ENCODE data around the gene PLVAP.

The PLVAP gene

GRCh38 chr19:17353386-17353785 is 23.8 kb downstream of the PLVAP start:
- DNase-seq, result no peak

DNA sequence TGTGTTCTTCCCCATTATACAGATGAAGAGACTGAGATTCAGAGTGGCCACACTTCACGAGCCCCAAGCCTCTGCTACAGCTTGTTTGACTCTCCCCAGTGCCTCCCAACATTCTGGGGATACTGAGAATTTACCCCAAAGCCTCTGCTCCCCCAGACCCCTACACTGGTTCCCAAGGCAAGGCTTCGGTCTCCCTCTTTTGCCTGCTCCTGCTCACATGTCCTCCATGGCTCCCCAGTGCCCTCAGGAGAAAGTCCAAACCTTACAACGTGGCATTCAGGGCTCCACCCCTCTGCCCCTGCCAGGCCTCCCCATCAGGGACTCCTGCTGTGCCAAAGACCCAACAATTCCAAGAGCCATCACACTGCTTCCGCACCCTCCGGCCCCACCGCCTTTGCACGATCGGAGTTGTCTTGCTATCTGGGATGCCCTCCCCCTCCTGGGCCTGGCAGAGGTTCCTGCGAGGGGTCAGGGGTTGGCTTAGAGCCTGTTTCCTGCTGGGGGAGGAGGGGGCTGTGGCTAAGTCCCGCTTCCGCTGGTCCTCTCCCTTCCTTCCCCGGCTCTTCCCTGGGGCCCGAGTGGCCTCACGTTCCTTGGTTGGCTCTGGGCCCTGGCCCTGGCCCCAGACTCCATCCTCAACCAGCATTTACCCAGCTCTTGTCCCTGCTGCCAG is 24.4 kb downstream of the PLVAP start:
- no peak for DNase-seq

- DNase-seq, result no peak
Measured at GRCh38 chr19:17351815-17352435, 25.2 kb downstream of the PLVAP start.

DNA sequence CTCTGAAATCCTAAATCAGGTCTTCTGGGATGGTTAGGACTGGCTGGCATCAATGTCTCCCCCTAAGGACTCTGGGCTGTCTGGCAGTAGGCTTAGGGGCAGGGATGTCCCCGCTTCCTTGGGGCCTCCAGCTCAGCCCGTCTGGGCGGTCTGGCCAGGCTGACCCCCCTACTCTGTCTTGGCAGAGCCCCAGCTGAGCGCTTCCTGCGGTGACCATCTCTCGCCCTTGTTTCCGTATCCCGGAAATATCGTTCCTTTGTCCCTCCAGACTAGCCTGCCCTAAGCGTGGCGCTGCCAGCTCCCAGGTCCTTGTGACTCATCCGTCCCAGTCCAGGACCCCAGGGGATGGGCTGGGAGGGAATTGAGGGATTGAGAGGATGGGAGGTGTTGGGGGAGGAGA is 28.4 kb downstream of the PLVAP start:
- no peak for DNase-seq

DNA sequence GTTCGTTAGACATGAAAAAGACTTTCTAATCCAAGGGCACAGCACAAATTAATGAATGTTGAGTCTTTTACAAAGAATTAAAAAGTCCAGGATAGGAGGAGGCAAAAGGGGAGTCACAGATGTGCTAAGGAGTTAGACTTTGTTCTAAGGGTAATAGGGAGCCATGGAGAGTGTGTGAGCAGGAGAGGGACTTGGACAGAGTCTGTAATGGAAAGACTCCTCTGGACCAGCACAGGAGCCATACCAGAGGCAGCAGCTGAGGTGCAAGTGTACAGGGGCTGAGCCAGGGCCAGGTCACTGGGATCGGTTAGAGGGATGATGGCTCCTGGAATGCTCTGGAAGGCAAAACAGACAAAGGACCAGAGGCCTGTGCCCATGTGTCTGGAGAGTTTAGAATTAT is 29.3 kb downstream of the PLVAP start:
- no peak for DNase-seq

- no peak for DNase-seq
Measured at GRCh38 chr19:17347361-17347760, 29.8 kb downstream of the PLVAP start.

DNA sequence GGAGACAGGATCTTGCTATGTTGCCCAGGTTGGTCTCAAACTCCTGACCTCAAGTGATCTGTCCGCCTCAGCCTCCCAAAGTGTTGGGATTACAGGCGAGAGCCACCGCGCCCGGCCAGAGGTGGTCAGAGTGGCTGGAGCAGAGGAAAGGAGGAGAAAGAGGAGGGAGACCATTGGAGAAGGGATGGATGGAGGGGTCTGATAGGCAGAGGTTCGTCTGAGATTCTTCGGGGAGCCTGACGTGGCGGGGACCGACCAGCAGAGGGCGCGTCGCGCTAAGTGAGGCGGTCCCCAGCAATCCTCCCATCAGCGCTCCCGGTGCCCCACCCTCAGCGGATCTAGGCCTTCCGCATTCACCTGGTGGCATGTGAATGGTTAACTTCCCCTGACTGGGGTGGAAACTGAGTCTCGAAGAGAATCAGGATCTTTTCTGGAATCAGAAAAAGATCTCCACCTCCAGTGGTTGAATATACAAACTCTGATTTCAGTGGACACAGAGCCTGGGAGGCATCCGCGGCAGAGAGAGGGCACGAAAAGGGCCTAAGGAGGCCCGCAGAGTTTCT is 31.0 kb downstream of the PLVAP start:
- no peak for DNase-seq

- no peak for DNase-seq
Measured at GRCh38 chr19:17341845-17342244, 35.3 kb downstream of the PLVAP start.

DNA sequence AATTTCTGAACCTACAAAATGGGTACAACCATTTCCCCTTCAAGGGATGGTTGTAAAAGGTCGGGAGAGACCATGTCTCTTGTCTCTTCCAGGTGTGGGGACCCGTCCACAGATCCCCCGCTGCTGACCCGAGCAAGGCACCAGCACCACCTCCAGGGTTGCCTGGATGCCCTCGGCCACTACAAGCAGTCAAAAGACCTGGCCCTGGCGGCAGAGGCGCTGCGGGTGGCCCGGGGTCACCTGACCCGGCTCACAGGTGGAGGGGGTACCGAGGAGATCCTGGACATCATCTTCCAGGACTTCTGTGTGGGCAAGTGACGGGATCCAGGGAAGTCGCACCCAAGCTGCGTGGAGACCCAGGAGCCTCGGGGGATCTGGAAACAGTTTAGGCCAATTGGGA is 35.8 kb downstream of the PLVAP start:
- DNase-seq, result no peak

DNA sequence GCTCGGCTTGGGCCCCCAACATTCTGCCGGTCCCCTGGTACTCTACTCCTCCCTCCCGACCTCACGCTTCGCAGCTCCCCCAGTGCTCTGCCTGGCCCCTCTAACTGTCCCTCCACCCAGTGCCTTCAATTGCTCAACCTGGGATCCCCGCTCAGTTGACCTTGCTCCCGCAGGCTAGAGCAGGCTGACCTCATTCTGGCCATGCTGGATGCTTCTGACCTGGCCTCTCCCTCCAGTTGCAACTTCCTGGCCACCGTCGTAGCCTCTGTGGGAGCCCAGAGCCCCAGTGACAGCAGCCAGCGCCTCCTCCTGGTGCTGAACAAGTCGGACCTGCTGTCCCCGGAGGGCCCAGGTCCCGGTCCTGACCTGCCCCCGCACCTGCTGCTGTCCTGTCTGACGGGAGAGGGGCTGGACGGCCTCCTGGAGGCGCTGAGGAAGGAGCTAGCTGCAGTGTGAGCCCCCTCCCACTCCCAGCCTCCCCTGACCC is 36.2 kb downstream of the PLVAP start:
- no peak for DNase-seq

DNA sequence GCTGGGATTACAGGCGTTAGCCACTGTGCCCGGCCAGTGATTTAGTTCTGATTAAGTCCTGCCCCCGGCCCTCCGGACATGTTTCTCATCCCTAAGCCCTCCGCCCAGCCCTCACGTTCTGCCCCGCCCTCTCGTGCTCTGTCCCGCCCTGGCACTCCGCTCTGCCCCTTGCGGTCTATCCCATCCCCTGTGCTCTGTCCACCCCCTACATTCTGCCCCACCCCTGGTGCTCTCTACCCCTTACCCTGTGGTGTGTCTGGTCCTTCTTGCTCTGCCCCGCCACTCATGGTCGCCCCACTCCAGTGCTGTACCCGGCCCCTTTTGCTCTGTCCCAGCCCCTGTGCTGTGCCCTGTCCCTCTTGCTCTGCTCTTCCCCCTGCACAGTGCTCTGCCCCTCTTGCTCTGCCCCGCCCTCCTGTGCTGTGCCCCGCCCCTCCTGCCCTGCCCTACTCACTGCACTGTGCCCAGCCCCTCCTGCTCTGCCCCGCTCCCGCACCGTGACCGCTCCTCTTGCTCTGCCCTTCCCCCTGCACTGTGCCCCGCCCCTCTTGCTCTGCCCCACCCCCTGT is 36.8 kb downstream of the PLVAP start:
- no peak for DNase-seq

DNA sequence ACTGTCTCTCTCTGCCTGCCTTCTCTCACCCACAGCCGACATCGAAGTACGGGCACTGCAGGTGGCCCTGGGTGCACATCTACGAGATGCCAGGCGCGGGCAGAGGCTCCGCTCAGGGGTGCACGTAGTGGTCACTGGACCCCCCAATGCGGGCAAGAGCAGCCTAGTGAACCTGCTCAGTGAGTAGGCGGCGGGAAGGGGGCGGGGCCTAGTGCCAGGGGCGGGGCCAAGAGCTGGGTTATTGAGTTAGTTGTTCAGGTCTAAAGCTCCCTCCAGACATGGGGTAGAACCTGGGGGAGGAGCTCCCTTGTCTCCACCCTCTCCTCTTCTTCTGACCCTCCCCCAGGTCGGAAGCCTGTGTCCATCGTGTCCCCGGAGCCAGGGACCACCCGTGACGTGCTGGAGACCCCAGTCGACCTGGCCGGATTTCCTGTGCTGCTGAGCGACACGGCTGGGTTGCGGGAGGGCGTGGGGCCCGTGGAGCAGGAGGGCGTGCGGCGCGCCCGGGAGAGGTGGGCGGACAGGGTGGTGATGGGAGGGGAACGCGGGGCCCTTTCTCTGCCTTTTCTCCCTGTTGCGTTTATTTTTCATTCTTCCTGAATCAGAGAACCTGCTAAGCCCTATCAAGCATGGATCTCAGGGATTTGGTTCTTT is 37.9 kb downstream of the PLVAP start:
- no peak for DNase-seq

DNA sequence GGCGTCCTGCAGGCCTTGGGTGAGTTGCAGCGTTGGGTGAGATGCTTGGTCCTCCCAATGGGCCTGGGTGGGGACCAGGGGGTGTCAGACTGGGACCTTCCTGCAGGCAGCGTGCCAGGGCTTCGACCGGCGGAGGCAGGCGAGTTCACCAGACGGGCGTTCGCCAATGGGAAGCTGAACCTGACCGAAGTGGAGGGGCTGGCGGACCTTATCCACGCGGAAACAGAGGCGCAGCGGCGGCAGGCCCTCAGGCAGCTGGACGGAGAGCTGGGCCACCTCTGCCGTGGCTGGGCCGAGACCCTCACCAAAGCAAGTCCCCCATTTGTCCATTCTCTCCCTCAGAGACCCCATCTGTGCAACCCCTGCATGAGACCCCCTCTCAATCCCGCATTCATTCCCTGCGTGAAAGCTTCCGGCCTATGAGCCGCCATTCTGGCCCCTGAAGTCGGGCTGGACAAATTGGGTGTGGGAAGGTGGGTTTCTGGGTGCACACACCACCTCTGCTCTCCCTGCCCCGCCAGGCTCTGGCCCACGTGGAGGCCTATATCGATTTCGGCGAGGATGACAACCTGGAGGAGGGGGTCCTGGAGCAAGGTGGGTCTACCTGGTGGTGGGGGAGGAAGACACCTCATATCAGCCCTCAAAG is 38.6 kb downstream of the PLVAP start:
- no peak for DNase-seq

- no peak for DNase-seq
Measured at GRCh38 chr19:17337675-17338432, 39.3 kb downstream of the PLVAP start.

- DNase-seq, result peak; percentile 86
Measured at GRCh38 chr19:17336872-17337674, 40.1 kb downstream of the PLVAP start, which contains the start of gene GTPBP3. GTPBP3 (plus strand) TSS chr19:17337553; CDS start chr19:17337612, 59 bp downstream.

DNA sequence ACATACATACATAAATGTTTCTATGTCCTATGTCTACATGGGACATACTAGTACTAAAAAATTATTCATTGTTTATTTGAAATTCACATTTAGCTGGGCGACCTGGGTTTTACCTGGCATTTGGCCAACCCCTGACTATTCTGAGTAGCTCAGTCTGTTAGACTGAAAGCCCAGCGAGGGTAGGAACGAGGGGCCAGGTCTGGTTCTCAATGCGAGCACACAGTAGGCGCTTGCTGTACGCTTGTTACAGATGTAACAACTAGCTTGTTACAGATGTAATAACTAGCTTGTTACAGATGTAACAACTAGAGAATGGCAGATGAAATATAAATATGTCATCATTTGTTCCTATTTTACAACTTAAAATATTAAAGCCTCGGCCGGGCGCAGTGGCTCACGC is 41.6 kb downstream of the PLVAP start:
- no peak for DNase-seq

DNA sequence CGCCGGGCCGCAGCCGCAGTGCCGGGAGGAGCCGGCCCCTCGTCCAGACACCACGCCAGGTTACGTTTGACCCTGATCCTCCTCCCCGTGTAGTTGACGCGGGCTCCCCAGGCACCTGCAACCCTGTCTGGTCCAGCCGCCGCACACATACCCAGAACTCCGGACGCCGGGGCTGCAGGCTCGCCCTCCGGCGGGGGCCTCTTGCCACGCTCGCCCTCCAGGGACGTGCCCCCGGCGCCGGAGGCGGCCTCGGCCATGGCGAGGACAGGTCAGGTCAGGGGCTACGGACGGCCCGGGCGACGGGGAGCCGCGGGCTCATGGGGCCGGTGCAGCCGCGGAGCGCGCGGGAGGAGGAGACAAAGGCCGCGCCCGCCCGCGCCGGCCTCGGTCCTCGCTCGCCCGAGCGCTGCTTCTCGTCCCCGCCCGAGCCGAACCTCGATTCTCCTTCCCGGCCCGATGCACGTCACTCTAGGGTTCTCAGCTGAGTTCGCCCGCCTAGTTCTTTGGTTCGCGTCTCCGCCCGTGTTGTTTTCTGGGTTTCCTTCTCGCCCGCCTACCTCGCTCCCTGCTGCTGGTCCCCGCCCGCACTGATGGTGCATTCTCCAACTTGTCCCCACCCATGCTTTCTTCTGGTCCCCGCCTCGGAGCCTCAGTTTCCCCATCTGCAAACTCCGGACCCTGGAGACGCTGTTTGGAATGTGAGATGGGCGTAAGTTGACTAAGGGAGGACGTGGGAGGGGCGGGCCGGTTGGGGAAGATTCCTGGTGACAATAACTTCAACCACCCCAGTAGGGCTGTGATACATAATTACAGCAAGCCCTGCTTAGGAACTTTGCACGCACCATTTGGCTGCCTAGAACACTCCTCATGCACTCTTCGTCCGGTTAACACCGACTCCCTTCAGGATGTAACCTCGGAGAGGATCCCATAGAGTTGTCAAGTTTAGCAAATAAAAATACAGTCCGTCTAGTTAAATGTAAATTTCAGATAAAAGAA is 42.4 kb downstream of the PLVAP start, which contains the start of gene ANO8:
Gene ANO8 (minus strand): TSS at position 442 of the 996 bp plus-strand sequence. CDS start 185 bp downstream, at position 257.
- peak; percentile 20 for DNase-seq

GRCh38 chr19:17333611-17334413 is 43.3 kb downstream of the PLVAP start:
- no peak for DNase-seq

Data from NCI-H187 treated with DMSO at 0.1 percent for 48 hours (cell line).